Endothelial cell of umbilical vein (primary cell): Measurements from ENCODE around the gene GSG1L.

ENCODE experiments used
- CTCF ChIP-seq, 2 donors: IDR thresholded peaks; 1 replicate in 1 of 2; 2 replicates in 1 of 2; pipeline ENCODE4 v1.5.1; 2011; ENCODE audit warnings: low read length in 2 of 2, mild to moderate bottlenecking in 2 of 2, moderate library complexity in 2 of 2, control low read depth in 1 of 2, inconsistent platforms in 1 of 2, low read depth in 1 of 2; ENCODE audit not compliant: insufficient read depth in 1 of 2; ENCODE audit errors: extremely low read depth in 1 of 2
- EZH2 ChIP-seq: IDR thresholded peaks from 2 replicates; pipeline ENCODE4 v1.6.1; 2012; ENCODE audit warnings: borderline replicate concordance, low read depth, mild to moderate bottlenecking, moderate library complexity, low read length, inconsistent platforms; ENCODE audit not compliant: severe bottlenecking
- MAX ChIP-seq: IDR thresholded peaks from 2 replicates; pipeline ENCODE4 v1.6.1; 2011; ENCODE audit not compliant: insufficient read depth, insufficient read length
- POLR2A ChIP-seq: IDR thresholded peaks from 2 replicates; pipeline ENCODE4 v1.6.1; 2012; ENCODE audit warnings: low read depth, mild to moderate bottlenecking, control low read depth, low read length
- POLR2AphosphoS5 ChIP-seq: IDR thresholded peaks from 2 replicates; pipeline ENCODE4 v1.6.1; 2012; ENCODE audit warnings: low read depth, mild to moderate bottlenecking, control low read depth, low read length, moderate library complexity; ENCODE audit not compliant: insufficient read depth

- TF ChIP-seq POLR2AphosphoS5 (no peak), CTCF (IDR thresholded peaks at IDR 0.05; ENCODE audit: extremely low read depth in 1 of 2, insufficient read depth in 1 of 2, low read depth in 1 of 2, low read length in 2 of 2) (no peak), POLR2A (no peak), MAX (no peak), EZH2 (no peak)
Measured at GRCh38 chr16:27778926-27779570, 284.5 kb downstream of the GSG1L start.
